GM21529 (cell line): ENCODE results near the gene SLC38A7.
A peak's percentile ranks its signal among the peaks of the same experiment; 100 is the strongest.
"Not testable (repeated sequence)": the region's sequence is repeated elsewhere in the genome, so short reads cannot be mapped to it uniquely, and the experiment has no call there.

Experiments
- ATAC-seq: cut with Tn5 transposase; IDR thresholded peaks from one replicate; pipeline ENCODE4 v1.9.1; 2021; ENCODE audit not compliant: unreplicated experiment

SLC38A7 gene

GRCh38 chr16:58638148-58639036, 46.2 kb downstream of the SLC38A7 start:
- ATAC-seq, result no peak

- not testable (repeated sequence) for ATAC-seq
These were observed 47.5 kb downstream of the SLC38A7 start for GRCh38 chr16:58637021-58637420.

GRCh38 chr16:58636466-58636865, 48.1 kb downstream of the SLC38A7 start:
- no peak for ATAC-seq

- ATAC-seq, result no peak
These were observed 49.1 kb downstream of the SLC38A7 start for GRCh38 chr16:58635502-58635901.

GRCh38 chr16:58634265-58634802, 50.2 kb downstream of the SLC38A7 start:
- no peak for ATAC-seq

GRCh38 chr16:58629733-58630640, 54.6 kb downstream of the SLC38A7 start, which contains the start of gene CNOT1:
TSS of gene CNOT1 (minus strand) at chr16:58629826. CDS start at chr16:58599337, 30,489 bp downstream.
- peak; percentile 86 for ATAC-seq

- ATAC-seq, result peak; percentile 1
These were observed 55.5 kb downstream of the SLC38A7 start for GRCh38 chr16:58628845-58629732.

- ATAC-seq, result no peak
These were observed 60.4 kb downstream of the SLC38A7 start for GRCh38 chr16:58624209-58624608.

GRCh38 chr16:58620396-58620795, 64.2 kb downstream of the SLC38A7 start:
- no peak for ATAC-seq

GRCh38 chr16:58615280-58615679, 69.3 kb downstream of the SLC38A7 start:
- no peak for ATAC-seq
